Posterior vena cava (tissue), 2 donors: ENCODE results near the gene SHISA4. TPM values are rescaled to one million over a fixed set of nuclear protein-coding genes. Genes with fewer than 3 reads are reported as not detected.

Experiments
- microRNA-seq, 2 donors: library from miRNA; unstranded; fragments of <30 nt; microRNA quantifications; one replicate each; pipeline ENCODE4 v1.2.0, GENCODE V29; 2020 to 2021; ENCODE audit warnings: borderline microRNAs expressed in 2 of 2
- total RNA-seq, 2 donors: library from RNA; stranded (reverse); fragmentation: NEBNext Ultra II Directional; extraction: Animal tissue kit (Norgen Biotek cat#: 25700); gene quantifications; one replicate each; pipeline ENCODE4 v1.2.1, GENCODE V29; 2021
- donor health status: DM: yes; HTN: yes; CAD: no.
- donor health status: DM: yes; HTN: yes; CAD: no.

The SHISA4 gene
- total RNA-seq, 2 donors from 2014 or later: 33.7 to 44.4 TPM

Small RNA genes lying within 50 kb of the gene (microRNA-seq; reads per million reads assigned to microRNA genes)
- gene MIR6739: 0 to 0.32 reads per million in 2 donors

Other genes with a start within 250 kb of the SHISA4 start
- gene IPO9, start 59.7 kb upstream of the SHISA4 start, total RNA-seq: 10 to 100 TPM; 31.7 to 37.5 TPM
- 100 to 1,000 TPM; 297 to 440 TPM for gene LMOD1, start 57.6 kb downstream of the SHISA4 start, total RNA-seq
- 10 to 100 TPM; 38.8 to 47.5 TPM for gene TIMM17A, start 66.6 kb downstream of the SHISA4 start, total RNA-seq
- gene RNPEP, start 93.8 kb downstream of the SHISA4 start, total RNA-seq: 10 to 100 TPM; 29.1 to 38.7 TPM
- under 1 TPM; 0.37 to 0.48 TPM for gene ELF3, start 121.7 kb downstream of the SHISA4 start, total RNA-seq
- under 1 TPM in 1 of 2 donors, not detected in 1; 0.09 TPM for gene GPR37L1, start 234.0 kb downstream of the SHISA4 start, total RNA-seq